ENCODE results near the gene PRDM16.

Gene PRDM16

DNA sequence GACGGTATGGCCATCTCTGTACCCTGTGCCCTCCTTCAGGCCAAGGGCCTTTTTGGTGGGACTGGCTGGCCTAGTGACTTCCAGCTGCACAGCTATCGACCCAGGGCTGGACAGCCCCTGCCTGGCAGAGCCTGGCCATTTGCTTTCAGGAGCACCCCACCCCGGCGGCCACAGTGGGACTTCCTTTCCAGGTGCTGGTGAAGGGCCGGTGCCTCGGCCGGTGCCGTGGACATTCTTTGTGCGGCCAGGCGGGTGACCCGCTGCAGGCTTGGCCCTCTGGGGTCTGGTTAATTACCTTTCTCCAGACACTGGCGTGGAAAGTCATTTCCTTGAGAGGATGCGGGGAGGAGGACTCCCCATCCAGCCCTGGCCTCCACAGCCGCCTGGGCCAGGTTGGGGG is 50.1 kb downstream of the PRDM16 start:
- DNase-seq (ENCODE audit: low spot score), result no peak
- in situ Hi-C loops (cut with MboI; ENCODE audit: low sequenced_read_pairs, unreplicated experiment), result no loop called here
- TF ChIP-seq CTCF (IDR thresholded peaks at IDR 0.05; ENCODE audit: borderline replicate concordance, control extremely low read depth, extremely low read depth, insufficient read depth, missing control alignments), result no peak

DNA sequence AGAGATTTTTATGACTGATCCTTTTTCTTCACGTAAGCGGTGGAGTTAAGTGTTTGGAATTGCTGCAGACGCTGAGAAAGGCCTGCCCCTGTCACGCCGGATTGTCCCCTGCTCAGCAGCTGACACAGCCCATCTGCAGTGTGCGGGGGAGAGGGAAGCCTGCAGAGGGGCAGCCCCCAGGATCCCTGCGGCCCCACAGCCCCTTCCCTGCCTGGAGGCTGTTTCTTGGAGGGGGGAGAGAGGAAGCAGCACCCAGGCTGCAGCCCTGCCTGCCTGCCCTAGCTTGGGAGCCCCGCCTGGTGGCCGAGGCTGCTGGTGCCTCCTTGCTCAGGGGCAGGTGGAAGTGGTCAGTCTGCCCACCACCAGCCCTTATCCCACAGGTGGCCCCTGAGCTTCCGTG is 50.7 kb downstream of the PRDM16 start:
- DNase-seq (ENCODE audit: low spot score), result no peak
- TF ChIP-seq CTCF (IDR thresholded peaks at IDR 0.05; ENCODE audit: borderline replicate concordance, control extremely low read depth, extremely low read depth, insufficient read depth, missing control alignments), result no peak
- in situ Hi-C loops (cut with MboI; ENCODE audit: low sequenced_read_pairs, unreplicated experiment), result no loop called here

GRCh38 chr1:3120140-3120539 is 51.1 kb downstream of the PRDM16 start:
- in situ Hi-C loops (cut with MboI; ENCODE audit: low sequenced_read_pairs, unreplicated experiment), result no loop called here
- no peak for DNase-seq (ENCODE audit: low spot score)
- no peak for TF ChIP-seq CTCF (IDR thresholded peaks at IDR 0.05; ENCODE audit: borderline replicate concordance, control extremely low read depth, extremely low read depth, insufficient read depth, missing control alignments)

GRCh38 chr1:3120994-3121393 is 52.0 kb downstream of the PRDM16 start:
- TF ChIP-seq CTCF (IDR thresholded peaks at IDR 0.05; ENCODE audit: borderline replicate concordance, control extremely low read depth, extremely low read depth, insufficient read depth, missing control alignments), result no peak
- in situ Hi-C loops (cut with MboI; ENCODE audit: low sequenced_read_pairs, unreplicated experiment), result no loop called here
- no peak for DNase-seq (ENCODE audit: low spot score)

DNA sequence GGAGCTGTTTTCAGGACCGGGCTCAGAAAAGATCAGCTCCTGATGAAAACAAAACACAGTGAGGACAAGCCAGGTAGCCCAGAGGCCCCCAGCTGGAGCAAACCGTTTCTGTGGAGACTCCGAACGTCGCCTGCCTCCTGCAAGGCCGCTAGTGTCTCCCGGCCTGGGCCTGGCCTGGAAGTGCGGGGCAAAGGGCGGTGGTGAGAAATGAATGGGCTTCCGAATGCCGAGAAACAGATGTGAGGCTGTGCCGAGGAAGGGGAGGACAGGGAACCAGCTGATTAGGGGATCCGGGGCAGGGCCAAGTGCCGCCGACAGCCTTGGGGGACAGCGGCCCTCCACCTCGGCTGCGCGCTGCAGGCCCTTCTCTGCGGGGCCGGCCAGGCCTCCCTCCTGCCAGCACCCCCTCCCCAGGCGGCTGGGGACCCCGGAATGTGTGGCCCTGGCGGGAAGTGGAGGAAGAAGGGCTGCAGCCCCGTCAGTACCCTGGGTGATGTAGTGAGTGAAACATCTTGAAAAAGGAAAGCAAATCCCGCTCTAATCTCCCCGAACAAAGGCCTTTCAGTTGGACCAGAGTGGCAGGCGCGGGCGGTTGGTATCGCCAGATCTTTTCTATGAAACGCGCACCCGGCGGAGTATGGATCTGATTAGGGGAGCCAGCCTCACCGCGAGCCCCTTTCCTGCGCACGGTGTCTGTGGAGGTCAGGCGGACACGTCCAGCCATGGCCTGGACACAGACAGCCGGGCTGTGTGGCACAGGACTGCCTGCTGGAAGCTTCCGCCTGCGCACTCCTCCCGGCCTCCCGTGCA is 52.6 kb downstream of the PRDM16 start:
- no peak for TF ChIP-seq CTCF (IDR thresholded peaks at IDR 0.05; ENCODE audit: borderline replicate concordance, control extremely low read depth, extremely low read depth, insufficient read depth, missing control alignments)
- in situ Hi-C loops (cut with MboI; ENCODE audit: low sequenced_read_pairs, unreplicated experiment), result no loop called here
- DNase-seq (ENCODE audit: low spot score), result no peak

DNA sequence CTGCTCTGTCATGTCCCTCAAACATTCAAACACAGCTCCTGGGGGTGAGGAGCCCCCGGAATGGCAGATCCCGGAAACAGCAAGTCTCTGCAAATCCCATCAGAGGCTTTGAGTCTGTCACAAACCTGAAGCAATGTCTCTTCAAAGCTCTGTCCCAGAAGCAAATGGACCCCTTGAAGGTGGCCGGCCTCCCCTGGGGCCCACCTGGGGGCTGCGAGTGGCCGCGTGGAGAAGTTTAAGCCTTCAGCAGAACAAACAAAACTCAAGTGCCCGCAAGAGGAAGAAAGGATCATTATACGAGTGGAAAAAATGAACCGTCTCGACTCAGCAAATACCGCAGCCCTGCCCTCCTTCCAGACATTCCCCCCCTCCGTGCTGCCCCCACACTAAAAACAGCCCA is 53.3 kb downstream of the PRDM16 start:
- DNase-seq (ENCODE audit: low spot score), result no peak
- TF ChIP-seq CTCF (IDR thresholded peaks at IDR 0.05; ENCODE audit: borderline replicate concordance, control extremely low read depth, extremely low read depth, insufficient read depth, missing control alignments), result no peak
- in situ Hi-C loops (cut with MboI; ENCODE audit: low sequenced_read_pairs, unreplicated experiment), result no loop called here
